K562 (cell line): ENCODE data around the gene SV2A. TPM values are rescaled to one million over a fixed set of nuclear protein-coding genes. Genes with fewer than 3 reads are reported as not detected.
"Not testable (repeated sequence)": the region's sequence is repeated elsewhere in the genome, so short reads cannot be mapped to it uniquely, and the experiment has no call there.

Source experiments
- ATAC-seq: fragments of 200-7000 bp; cut with Tn5 transposase; 3 replicates; pipeline ENCODE4 v1.9.1; 2020; ENCODE audit warnings: moderate library complexity
- BruUV-seq: library from RNA; stranded (reverse); fragments of 400-500 nt; replicated peaks from 2 replicates; lab custom pipeline; 2021; lab: Mats Ljungman, UMichigan
- CTCF ChIA-PET: fragments of 300-600 bp; formaldehyde crosslinking; extraction: SDS; loops from one replicate; lab custom pipeline; 2021; ENCODE audit warnings: low intra/inter-chr PET ratio; lab: Yijun Ruan, JAX
- POLR2A ChIA-PET: fragments of 300-600, 350-650 bp; sonication (Branson Sonifier 250); formaldehyde crosslinking; extraction: SDS; loops from one replicate; lab custom pipeline; 2021; ENCODE audit warnings: antibody characterized with exemption, inconsistent platforms; lab: Yijun Ruan, JAX
- DNase-seq, 4 experiments: peaks; one replicate each; pipeline versions ENCODE4 v3.0.0 to v3.0.0-alpha.2; 2011 to 2018; ENCODE audit warnings: low spot score in 3 of 4, mixed read lengths in 3 of 4; ENCODE audit errors: extremely low read depth in 1 of 4
- FAIRE-seq: peaks from 2 replicates; lab custom pipeline; 2011; peaks lifted over from hg19 to GRCh38; lab: Jason Lieb, UNC
- H2AFZ ChIP-seq: 2 replicates; pipeline ENCODE4 v1.6.0; 2011; ENCODE audit warnings: low read depth, low read length, control low read depth, inconsistent platforms
- H3K27ac ChIP-seq: fragments of 200-600 bp; 3 replicates; pipeline ENCODE4 v1.8.0; 2011; ENCODE audit warnings: low read depth, mild to moderate bottlenecking, control low read depth, inconsistent platforms, low read length, moderate library complexity, mixed read lengths; ENCODE audit errors: extremely low read depth
- H3K27me3 ChIP-seq, 2 experiments: fragments of 300-600 bp in 1 of 2; 2 replicates in 1 of 2; 3 replicates in 1 of 2; pipeline versions ENCODE4 v1.6.0 to v1.8.0; 2011; ENCODE audit warnings: inconsistent platforms in 2 of 2, low read length in 2 of 2, mild to moderate bottlenecking in 1 of 2, mixed read lengths in 1 of 2, moderate library complexity in 1 of 2; ENCODE audit not compliant: control insufficient read depth in 2 of 2, insufficient read depth in 2 of 2
- H3K36me3 ChIP-seq: fragments of 300-600 bp; 3 replicates; pipeline ENCODE4 v1.8.0; 2011; ENCODE audit warnings: mild to moderate bottlenecking, low read length, inconsistent platforms; ENCODE audit not compliant: control insufficient read depth, insufficient read depth
- H3K4me1 ChIP-seq, 2 experiments: fragments of 200-600 bp in 1 of 2; replicated peaks in 1 of 2; 2 replicates in 1 of 2; 3 replicates in 1 of 2; pipeline versions ENCODE4 v1.5.1 to v1.8.0; 2011; ENCODE audit warnings: inconsistent platforms in 2 of 2, low read length in 2 of 2, mild to moderate bottlenecking in 1 of 2, mixed read lengths in 1 of 2, moderate library complexity in 1 of 2; ENCODE audit not compliant: control insufficient read depth in 2 of 2, insufficient read depth in 2 of 2
- H3K4me2 ChIP-seq: 2 replicates; pipeline ENCODE4 v1.6.1; 2011; ENCODE audit warnings: low read length, control low read depth, inconsistent platforms, mixed read lengths; ENCODE audit not compliant: insufficient read depth
- H3K4me3 ChIP-seq: fragments of 200-600 bp; sonication (generic), shearing (Covaris generic); 2 replicates; pipeline ENCODE4 v1.5.1; 2016; ENCODE audit warnings: control low read depth, inconsistent platforms
- H3K79me2 ChIP-seq: fragments of 200-600 bp; 3 replicates; pipeline ENCODE4 v1.8.0; 2011; ENCODE audit warnings: low read length, inconsistent platforms; ENCODE audit not compliant: control insufficient read depth, insufficient read depth
- H3K9ac ChIP-seq, 2 experiments: 2 replicates each; pipeline versions ENCODE4 v1.6.0 to v1.6.1; 2011; ENCODE audit warnings: low read depth in 2 of 2, low read length in 2 of 2, control low read depth in 1 of 2, inconsistent platforms in 1 of 2, mild to moderate bottlenecking in 1 of 2, mixed read lengths in 1 of 2; ENCODE audit not compliant: insufficient read depth in 1 of 2
- H3K9me1 ChIP-seq: one replicate; pipeline ENCODE4 v1.6.0; 2011; ENCODE audit warnings: inconsistent platforms, mild to moderate bottlenecking, low read length, moderate library complexity; ENCODE audit not compliant: control insufficient read depth, insufficient read depth
- H3K9me3 ChIP-seq: replicated peaks from 2 replicates; pipeline ENCODE4 v1.5.1; 2011; ENCODE audit warnings: low read depth, low read length, inconsistent platforms; ENCODE audit not compliant: control insufficient read depth, insufficient read depth
- H4K20me1 ChIP-seq: replicated peaks from 2 replicates; pipeline ENCODE4 v1.6.1; 2011; ENCODE audit warnings: low read length, inconsistent platforms, mixed read lengths; ENCODE audit not compliant: control insufficient read depth, insufficient read depth
- BRD4 ChIP-seq: fragments of 200-600 bp; sonication (generic); IDR thresholded peaks from 2 replicates; pipeline ENCODE4 v1.6.1; 2017; ENCODE audit warnings: inconsistent platforms
- E2F3 ChIP-seq: fragments of 250-450 bp; sonication (Bioruptor Pico); IDR thresholded peaks from 2 replicates; pipeline ENCODE4 v1.4.0; 2020; ENCODE audit warnings: mild to moderate bottlenecking
- MLLT1 ChIP-seq, 2 experiments: fragments of 450-650 bp; IDR thresholded peaks; 2 replicates each; pipeline ENCODE4 v1.6.1; 2016
- NKRF ChIP-seq: fragments of 450-650 bp; IDR thresholded peaks from 2 replicates; pipeline ENCODE4 v1.6.1; 2016; ENCODE audit warnings: borderline replicate concordance
- NR2F6 ChIP-seq: fragments of 450-650 bp; formaldehyde crosslinking; IDR thresholded peaks from 2 replicates; pipeline ENCODE4 v1.4.0; 2020; ENCODE audit warnings: mild to moderate bottlenecking
- POLR2AphosphoS5 ChIP-seq: IDR thresholded peaks from 2 replicates; pipeline ENCODE4 v1.6.1; 2011; ENCODE audit warnings: mild to moderate bottlenecking, low read depth, low read length, moderate library complexity; ENCODE audit not compliant: control insufficient read depth, insufficient read depth
- POLR2G ChIP-seq: fragments of 200-400 bp; formaldehyde crosslinking; IDR thresholded peaks from 2 replicates; pipeline ENCODE4 v1.6.1; 2017; ENCODE audit warnings: low read depth, mild to moderate bottlenecking, antibody characterized with exemption, low read length, moderate library complexity
- RBFOX2 ChIP-seq: fragments of 200-400 bp; formaldehyde crosslinking; IDR thresholded peaks from 2 replicates; pipeline ENCODE4 v1.6.1; 2017; ENCODE audit warnings: low read depth, mild to moderate bottlenecking, low read length, moderate library complexity
- TFAP4 ChIP-seq: sonication (generic); formaldehyde crosslinking; IDR thresholded peaks from 2 replicates; pipeline ENCODE4 v1.8.0; 2022; ENCODE audit warnings: missing genetic modification reagents, mild to moderate bottlenecking, moderate library complexity, borderline replicate concordance
- TGIF2 ChIP-seq: sonication (generic); formaldehyde crosslinking; IDR thresholded peaks from 2 replicates; pipeline ENCODE4 v1.8.1; 2022; ENCODE audit warnings: mild to moderate bottlenecking, missing genetic modification reagents, moderate library complexity
- ZC3H4 ChIP-seq: sonication (generic); formaldehyde crosslinking; IDR thresholded peaks from 2 replicates; pipeline ENCODE4 v1.9.0; 2021; ENCODE audit warnings: missing genetic modification reagents, borderline replicate concordance
- ZEB2 ChIP-seq: fragments of 450-650 bp; IDR thresholded peaks from 2 replicates; pipeline ENCODE4 v1.6.1; 2016
- ZFP91 ChIP-seq: sonication (generic); formaldehyde crosslinking; IDR thresholded peaks from 2 replicates; pipeline ENCODE4 v1.8.0; 2022; ENCODE audit warnings: mild to moderate bottlenecking, missing genetic modification reagents
- ZNF263 ChIP-seq: sonication (generic); formaldehyde crosslinking; IDR thresholded peaks from 2 replicates; pipeline ENCODE4 v1.8.0; 2022; ENCODE audit warnings: mild to moderate bottlenecking, missing genetic modification reagents, borderline replicate concordance
- ZNF436 ChIP-seq: fragments of 250-450, 450-650 bp; sonication (Bioruptor Pico); formaldehyde crosslinking; IDR thresholded peaks from 2 replicates; pipeline ENCODE4 v1.7.0; 2020; ENCODE audit warnings: mild to moderate bottlenecking
- ZNF695 ChIP-seq: fragments of 450-650 bp; formaldehyde crosslinking; IDR thresholded peaks from 2 replicates; pipeline ENCODE4 v1.4.0; 2020; ENCODE audit warnings: mild to moderate bottlenecking, moderate library complexity
- ZSCAN29 ChIP-seq: fragments of 450-650 bp; IDR thresholded peaks from 2 replicates; pipeline ENCODE4 v1.6.1; 2017
- WGBS: fragments of 100-300 bp; shearing (Covaris generic); methylation state at CpG from one replicate; pipeline ENCODE4 v1.1.6; 2016; ENCODE audit warnings: low coverage, mixed read lengths; ENCODE audit not compliant: insufficient coverage; ENCODE audit errors: missing lambda C conversion rate; 5-methylcytosine and 5-hydroxymethylcytosine counted together
- in situ Hi-C: fragments of 300-500 bp; cut with MboI; formaldehyde crosslinking; loops from 4 replicates; pipeline ENCODE4 v1.15.0; 2018; ENCODE audit warnings: inconsistent platforms, mixed read lengths
- intact Hi-C: fragments of 100-400 bp; cut with micrococcal nuclease; formaldehyde crosslinking; loops from 2 replicates; pipeline ENCODE4 v1.14.2; 2022
- polyA plus RNA-seq, 8 experiments: library from polyadenylated mRNA; depleted of rRNA in 4 of 8; stranded (reverse) in 5 of 8; unstranded in 3 of 8; fragments of >200 nt; fragmentation: Nextera tagmentation in 2 of 8; fragmentation: Illumina TruSeq in 1 of 8; extraction: Ambion mirVana in 2 of 8; extraction: Trizol in 1 of 8; gene quantifications; 2 replicates each; pipeline versions ENCODE4 v1.2.1 to v1.2.3, GENCODE V29; 2011 to 2014; ENCODE audit warnings: inconsistent platforms in 1 of 8, missing spikeins in 1 of 8
- total RNA-seq, 7 experiments: library from RNA; depleted of rRNA in 6 of 7; stranded (reverse); fragments of >200 nt in 6 of 7; fragmentation: Illumina TruSeq in 2 of 7; extraction: Trizol in 2 of 7; gene quantifications; 2 replicates each; pipeline versions ENCODE4 v1.2.1 to v1.2.3, GENCODE V29; 2011 to 2021; ENCODE audit warnings: low replicate concordance in 1 of 7

SV2A gene
- total and polyA plus RNA-seq, 9 of the 15 experiments (the other 6 are each of a cell fraction or from before 2014, with no cell fraction given): 0.07 to 0.22 (median 0.11) TPM; not detected in 1

GRCh38 chr1:149887196-149887455 lies 30.5 kb downstream of the SV2A start:
- DNase-seq, ATAC-seq, H3K9me1 ChIP-seq, H2AFZ ChIP-seq, H3K36me3 ChIP-seq, FAIRE-seq, intact Hi-C loops, H3K9me3 ChIP-seq, H3K27me3 ChIP-seq: not testable (repeated sequence)
- WGBS: 0% methylated on average over 4 of the region's 13 CpGs
- H3K4me2 ChIP-seq: peak overlapping the region; percentile 99
- peak overlapping the region; percentile 93 to 95 for H3K9ac ChIP-seq
- peak overlapping the region; percentile 64 for H3K4me3 ChIP-seq
- peaks cover 24% of the 10 kb centered on the region for H4K20me1 ChIP-seq
- TSS peak; percentile 99 for BruUV-seq
- H3K79me2 ChIP-seq: peaks cover 45% of the 10 kb centered on the region
- H3K4me1 ChIP-seq: peaks cover 8 to 26% of the 10 kb centered on the region in 2 experiments
- ChIA-PET CTCF (interaction anchor here (1.9 kb wide), 1 partner anchor 300 kb away, joined by 8 read pairs; no protein-coding TSS in a partner anchor), POLR2A (interaction anchor here (0.6 to 5.9 kb wide), 39 partner anchors 10 to 303 kb away, joined by 3 to 71 read pairs (median 7); partner anchors contain the start of genes MTMR11, OTUD7B, SF3B4 and VPS45)
- H3K27ac ChIP-seq: peak overlapping the region; percentile 98
- in situ Hi-C loops: loop anchor here (5.0 kb wide), 1 partner anchor 45 kb away; a partner anchor contains a TSS
- peak; percentile 21; the same call in 1 of the 2 replicates for TF ChIP-seq ZNF436 (CRISPR knock-in tag)
- TF ChIP-seq ZNF263 (CRISPR knock-in tag): peak; percentile 6; the same call in 1 of the 2 replicates
- TF ChIP-seq ZNF695: peak; percentile 24; the same call in 1 of the 2 replicates
- peak; percentile 87 for TF ChIP-seq RBFOX2
- 0 out of 2 replicates have a peak, but pooled peaks have one; percentile 20 for TF ChIP-seq ZEB2
- peak; percentile 91; the same call in 1 of the 2 replicates for TF ChIP-seq TGIF2 (CRISPR knock-in tag)
- 0 out of 2 replicates have a peak, but pooled peaks have one; percentile 30 for TF ChIP-seq ZSCAN29
- TF ChIP-seq ZFP91: 0 out of 2 replicates have a peak, but pooled peaks have one; percentile 4
- 0 out of 2 replicates have a peak, but pooled peaks have one; percentile 9 for TF ChIP-seq NR2F6 (CRISPR knock-in tag)
- peak in 1 of 2 experiments; percentile 81; a peak in 1 of 4 replicates for TF ChIP-seq MLLT1 (IDR thresholded peaks at IDR 0.05)
- 0 out of 2 replicates have a peak, but pooled peaks have one; percentile 21 for TF ChIP-seq NKRF
- peak; percentile 55 for TF ChIP-seq POLR2G
- TF ChIP-seq POLR2AphosphoS5: 0 out of 2 replicates have a peak, but pooled peaks have one; percentile 56
- peak; percentile 3; the same call in 1 of the 2 replicates for TF ChIP-seq E2F3 (CRISPR knock-in tag)
- peak; percentile 62 for TF ChIP-seq TFAP4
- TF ChIP-seq ZC3H4 (CRISPR knock-in tag): 0 out of 2 replicates have a peak, but pooled peaks have one; percentile 23
- TF ChIP-seq BRD4: peak; percentile 84; the same call in 1 of the 2 replicates
